DND-41 (cell line): ENCODE data around the gene USF2.
"Not testable (repeated sequence)": the region's sequence is repeated elsewhere in the genome, so short reads cannot be mapped to it uniquely, and the experiment has no call there.

ENCODE experiments used
- EZH2 ChIP-seq: IDR thresholded peaks from 3 replicates; pipeline ENCODE4 v1.6.1; 2012; ENCODE audit warnings: borderline replicate concordance, low read depth, mild to moderate bottlenecking, moderate library complexity, low read length, inconsistent platforms; ENCODE audit not compliant: severe bottlenecking
- TF ChIP-seq, protein P1 (sequence below): IDR thresholded peaks from 2 replicates; pipeline ENCODE4 v1.5.1; 2012; ENCODE audit warnings: borderline replicate concordance, low read length, moderate library complexity, mild to moderate bottlenecking; ENCODE audit not compliant: poor library complexity, severe bottlenecking; ENCODE audit errors: extremely low read depth

DNA sequence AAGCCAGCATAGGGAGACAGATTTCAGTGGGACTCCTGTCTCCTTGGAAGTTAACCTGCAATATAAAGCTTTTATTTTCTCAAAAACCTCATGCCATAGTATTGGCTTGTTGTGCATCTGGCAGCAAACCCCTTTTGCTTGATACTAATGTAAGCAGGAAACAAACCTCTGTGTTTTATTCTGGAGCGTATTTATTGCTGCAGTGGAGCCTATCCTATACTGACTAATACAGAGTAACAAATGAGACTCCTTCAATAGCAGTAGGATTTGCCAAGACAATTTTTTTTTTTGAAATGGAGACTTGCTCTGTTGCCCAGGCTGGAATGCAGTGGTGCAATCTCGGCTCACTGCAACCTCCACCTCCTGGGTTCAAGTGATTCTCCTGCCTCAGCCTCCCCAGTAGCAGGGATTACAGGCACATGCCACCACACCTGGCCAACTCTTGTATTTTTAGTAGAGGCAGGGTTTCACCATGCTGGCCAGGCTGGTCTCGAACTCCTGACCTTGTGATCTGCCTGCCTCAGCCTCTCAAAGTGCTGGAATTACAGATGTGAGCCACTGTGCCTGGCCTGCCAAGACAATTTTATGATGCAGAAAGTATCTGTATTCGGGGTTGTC, 47.7 kb upstream of the USF2 start:
- TF ChIP-seq, protein P1, sequence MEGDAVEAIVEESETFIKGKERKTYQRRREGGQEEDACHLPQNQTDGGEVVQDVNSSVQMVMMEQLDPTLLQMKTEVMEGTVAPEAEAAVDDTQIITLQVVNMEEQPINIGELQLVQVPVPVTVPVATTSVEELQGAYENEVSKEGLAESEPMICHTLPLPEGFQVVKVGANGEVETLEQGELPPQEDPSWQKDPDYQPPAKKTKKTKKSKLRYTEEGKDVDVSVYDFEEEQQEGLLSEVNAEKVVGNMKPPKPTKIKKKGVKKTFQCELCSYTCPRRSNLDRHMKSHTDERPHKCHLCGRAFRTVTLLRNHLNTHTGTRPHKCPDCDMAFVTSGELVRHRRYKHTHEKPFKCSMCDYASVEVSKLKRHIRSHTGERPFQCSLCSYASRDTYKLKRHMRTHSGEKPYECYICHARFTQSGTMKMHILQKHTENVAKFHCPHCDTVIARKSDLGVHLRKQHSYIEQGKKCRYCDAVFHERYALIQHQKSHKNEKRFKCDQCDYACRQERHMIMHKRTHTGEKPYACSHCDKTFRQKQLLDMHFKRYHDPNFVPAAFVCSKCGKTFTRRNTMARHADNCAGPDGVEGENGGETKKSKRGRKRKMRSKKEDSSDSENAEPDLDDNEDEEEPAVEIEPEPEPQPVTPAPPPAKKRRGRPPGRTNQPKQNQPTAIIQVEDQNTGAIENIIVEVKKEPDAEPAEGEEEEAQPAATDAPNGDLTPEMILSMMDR, result not testable (repeated sequence)
- TF ChIP-seq EZH2, result not testable (repeated sequence)
